DND-41 (cell line): ENCODE measurements around the gene GDF11.
A peak's percentile ranks its signal among the peaks of the same experiment; 100 is the strongest.

Experiments
- ATAC-seq: fragments of 200-7000 bp; cut with Tn5 transposase; 3 replicates; pipeline ENCODE4 v1.9.1; 2021; ENCODE audit warnings: low read depth; ENCODE audit not compliant: insufficient read depth
- DNase-seq: peaks from one replicate; pipeline ENCODE4 v3.0.0-alpha.2; 2020
- H2AFZ ChIP-seq: 2 replicates; pipeline ENCODE4 v1.6.0; 2012; ENCODE audit warnings: low read depth, low read length
- H3K27ac ChIP-seq: 2 replicates; pipeline ENCODE4 v1.5.1; 2012; ENCODE audit warnings: low read length, inconsistent platforms
- H3K27me3 ChIP-seq: fragments of 200-600 bp; sonication (generic); 2 replicates; pipeline ENCODE4 v1.6.0; 2012; ENCODE audit warnings: low read length, mild to moderate bottlenecking, inconsistent platforms; ENCODE audit not compliant: insufficient read depth, poor library complexity
- H3K36me3 ChIP-seq: 2 replicates; pipeline ENCODE4 v1.5.1; 2012; ENCODE audit warnings: low read length, inconsistent platforms; ENCODE audit not compliant: insufficient read depth
- H3K4me1 ChIP-seq: 2 replicates; pipeline ENCODE4 v1.5.1; 2012; ENCODE audit warnings: mild to moderate bottlenecking, low read length; ENCODE audit not compliant: insufficient read depth
- H3K4me2 ChIP-seq: 2 replicates; pipeline ENCODE4 v1.6.0; 2012; ENCODE audit warnings: mild to moderate bottlenecking, moderate library complexity, low read length, inconsistent platforms; ENCODE audit not compliant: insufficient read depth
- H3K4me3 ChIP-seq, 2 experiments: fragments of 200-600 bp in 1 of 2; shearing (Covaris generic) in 1 of 2; 2 replicates each; pipeline ENCODE4 v1.5.1; 2012 to 2016; ENCODE audit warnings: inconsistent platforms in 2 of 2, low read length in 2 of 2, mild to moderate bottlenecking in 2 of 2, low read depth in 1 of 2, moderate library complexity in 1 of 2
- H3K79me2 ChIP-seq: 2 replicates; pipeline ENCODE4 v1.6.0; 2012; ENCODE audit warnings: low read length, inconsistent platforms; ENCODE audit not compliant: insufficient read depth
- H3K9ac ChIP-seq: 2 replicates; pipeline ENCODE4 v1.6.0; 2012; ENCODE audit warnings: low read depth, mild to moderate bottlenecking, inconsistent platforms, low read length, moderate library complexity
- H3K9me3 ChIP-seq: 2 replicates; pipeline ENCODE4 v1.5.1; 2012; ENCODE audit warnings: low read length, moderate library complexity, mild to moderate bottlenecking, inconsistent platforms; ENCODE audit not compliant: insufficient read depth, severe bottlenecking
- H4K20me1 ChIP-seq: 2 replicates; pipeline ENCODE4 v1.6.0; 2012; ENCODE audit warnings: low read length; ENCODE audit not compliant: insufficient read depth
- CTCF ChIP-seq: IDR thresholded peaks from 2 replicates; pipeline ENCODE4 v1.5.1; 2012; ENCODE audit warnings: borderline replicate concordance, low read length, moderate library complexity, mild to moderate bottlenecking; ENCODE audit not compliant: poor library complexity, severe bottlenecking; ENCODE audit errors: extremely low read depth
- EZH2 ChIP-seq: IDR thresholded peaks from 3 replicates; pipeline ENCODE4 v1.6.1; 2012; ENCODE audit warnings: borderline replicate concordance, low read depth, mild to moderate bottlenecking, moderate library complexity, low read length, inconsistent platforms; ENCODE audit not compliant: severe bottlenecking

GDF11 gene

GRCh38 chr12:55728186-55728938 is 14.6 kb upstream of the GDF11 start:
- ATAC-seq (peak; percentile 20), DNase-seq (peak; percentile 72)
- Histone ChIP-seq H4K20me1 (peaks cover 3% of the 10 kb centered on the region; the same call in 1 of the 2 replicates), H3K27ac (peak overlapping the region; percentile 67), H3K4me3 (peak overlapping the region; percentile 34 to 69), H3K4me1 (peaks cover 34% of the 10 kb centered on the region), H3K9me3 (no peaks in the 10 kb centered on the region), H3K36me3 (peaks cover 40% of the 10 kb centered on the region), H3K27me3 (no peaks in the 10 kb centered on the region), H3K79me2 (peaks cover 11% of the 10 kb centered on the region), H2AFZ (peak overlapping the region; percentile 87), H3K4me2 (peak overlapping the region; percentile 84), H3K9ac (peak overlapping the region; percentile 68)
- TF ChIP-seq EZH2 (no peak), CTCF (no peak)

- H3K27ac ChIP-seq, result peak within 1 kb of the TSS; percentile 67
- H4K20me1 ChIP-seq, result peaks cover 3% of the 10 kb centered on the region; the same call in 1 of the 2 replicates
- H3K36me3 ChIP-seq, result peaks cover 34% of the 10 kb centered on the region
- H3K27me3 ChIP-seq, result no peaks in the 10 kb centered on the region
- peak within 1 kb of the TSS; percentile 34 to 69 for H3K4me3 ChIP-seq
- DNase-seq (peak; percentile 78), ATAC-seq (peak; percentile 73)
- peaks cover 34% of the 10 kb centered on the region for H3K4me1 ChIP-seq
- peak within 1 kb of the TSS; percentile 68 for H3K9ac ChIP-seq
- H3K9me3 ChIP-seq, result no peaks in the 10 kb centered on the region
- peaks cover 11% of the 10 kb centered on the region for H3K79me2 ChIP-seq
- H2AFZ ChIP-seq, result peak within 1 kb of the TSS; percentile 87
- H3K4me2 ChIP-seq, result peak within 1 kb of the TSS; percentile 84
- TF ChIP-seq CTCF (peak; percentile 22), EZH2 (no peak)
Measured at GRCh38 chr12:55728939-55729818, 13.7 kb upstream of the GDF11 start, which contains the start of gene CD63. Gene CD63, minus strand, starts transcription at chr12:55729009. Its CDS starts 668 bp downstream, at chr12:55728341.

GRCh38 chr12:55729819-55730818 is 12.8 kb upstream of the GDF11 start:
- ATAC-seq, result peak; percentile 41
- H2AFZ ChIP-seq, result peak overlapping the region; percentile 87
- H3K9ac ChIP-seq, result peak overlapping the region; percentile 68
- H3K4me2 ChIP-seq, result peak overlapping the region; percentile 84
- H3K27ac ChIP-seq, result peak overlapping the region; percentile 67
- TF ChIP-seq EZH2, result no peak
- peak; percentile 38 for TF ChIP-seq CTCF
- 0 out of 2 replicates have a peak, but pooled peaks cover 3% of the 10 kb centered on the region for H4K20me1 ChIP-seq
- H3K27me3 ChIP-seq, result no peaks in the 10 kb centered on the region
- peak overlapping the region in 1 of 2 experiments; percentile 69; a peak in 2 of 4 replicates for H3K4me3 ChIP-seq
- H3K4me1 ChIP-seq, result peaks cover 34% of the 10 kb centered on the region
- H3K9me3 ChIP-seq, result no peaks in the 10 kb centered on the region
- peaks cover 24% of the 10 kb centered on the region for H3K36me3 ChIP-seq
- peaks cover 11% of the 10 kb centered on the region for H3K79me2 ChIP-seq
- peak; percentile 54 for DNase-seq
